ENCODE data around the gene TNFAIP6. TPM values are rescaled to one million over a fixed set of nuclear protein-coding genes. Genes with fewer than 3 reads are reported as not detected.

TNFAIP6 gene
- total and polyA plus RNA-seq, 2 of the 8 experiments (the other 6 are each of a cell fraction or from before 2014, with no cell fraction given) = 1.1 to 2.0 TPM

GRCh38 chr2:151367571-151367970, 10.2 kb downstream of the TNFAIP6 start (continued):
- TF ChIP-seq, protein P1, sequence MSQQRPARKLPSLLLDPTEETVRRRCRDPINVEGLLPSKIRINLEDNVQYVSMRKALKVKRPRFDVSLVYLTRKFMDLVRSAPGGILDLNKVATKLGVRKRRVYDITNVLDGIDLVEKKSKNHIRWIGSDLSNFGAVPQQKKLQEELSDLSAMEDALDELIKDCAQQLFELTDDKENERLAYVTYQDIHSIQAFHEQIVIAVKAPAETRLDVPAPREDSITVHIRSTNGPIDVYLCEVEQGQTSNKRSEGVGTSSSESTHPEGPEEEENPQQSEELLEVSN (IDR thresholded peaks at IDR 0.05) = no peak
- TF ChIP-seq CHD2 (IDR thresholded peaks at IDR 0.05; ENCODE audit: low read length) (no peak), KDM5A (IDR thresholded peaks at IDR 0.05; ENCODE audit: low read length) (no peak), SAP30 (IDR thresholded peaks at IDR 0.05; ENCODE audit: insufficient read depth, insufficient replicate concordance, low read length) (no peak), ZNF274 (IDR thresholded peaks at IDR 0.05; ENCODE audit: borderline replicate concordance, extremely low read depth, low read length) (no peak)

Measured in H1 (cell line).